Activated CD4-positive, alpha-beta T cell treated with anti-CD3 and anti-CD28 coated beads, Interleukin-2, amount 10 ng/mL, durations not matched to agents 7 days and 5 days (primary cell): ENCODE measurements around the gene CPS1. TPM values are rescaled to one million over a fixed set of nuclear protein-coding genes. Genes with fewer than 3 reads are reported as not detected.

Experiments used
- CTCF ChIA-PET: fragments of 350-600 bp; sonication (Branson Sonifier 250); formaldehyde crosslinking; loops from one replicate; lab custom pipeline; 2021; ENCODE audit warnings: antibody characterized with exemption; lab: Charles Lee
- POLR2A ChIA-PET: fragments of 350-600 bp; sonication (Branson Sonifier 250); formaldehyde crosslinking; loops from one replicate; lab custom pipeline; 2021; ENCODE audit warnings: antibody characterized with exemption; lab: Charles Lee
- DNase-seq: peaks from one replicate; pipeline ENCODE4 v3.0.0-alpha.2; 2020
- H3K27ac Mint-ChIP-seq: one replicate; pipeline ENCODE4 v1.8.0; 2021; ENCODE audit warnings: mild to moderate bottlenecking, moderate library complexity, mixed read lengths
- H3K27me3 Mint-ChIP-seq: one replicate; pipeline ENCODE4 v1.8.0; 2021; ENCODE audit warnings: mixed read lengths
- H3K36me3 Mint-ChIP-seq: one replicate; pipeline ENCODE4 v1.8.0; 2021; ENCODE audit warnings: low read depth, mixed read lengths
- H3K4me1 Mint-ChIP-seq: one replicate; pipeline ENCODE4 v1.8.0; 2021; ENCODE audit warnings: mixed read lengths
- H3K4me3 Mint-ChIP-seq: one replicate; pipeline ENCODE4 v1.8.0; 2021; ENCODE audit warnings: mild to moderate bottlenecking, moderate library complexity, mixed read lengths
- H3K9me3 Mint-ChIP-seq: one replicate; pipeline ENCODE4 v1.8.0; 2021; ENCODE audit warnings: mixed read lengths
- total RNA-seq, 2 experiments: library from RNA; stranded (reverse); gene quantifications; one replicate each; pipeline ENCODE4 v1.2.3, GENCODE V29; 2021

Gene CPS1
- total RNA-seq, 2 experiments from 2014 or later = 0.48 to 1.4 TPM

DNA sequence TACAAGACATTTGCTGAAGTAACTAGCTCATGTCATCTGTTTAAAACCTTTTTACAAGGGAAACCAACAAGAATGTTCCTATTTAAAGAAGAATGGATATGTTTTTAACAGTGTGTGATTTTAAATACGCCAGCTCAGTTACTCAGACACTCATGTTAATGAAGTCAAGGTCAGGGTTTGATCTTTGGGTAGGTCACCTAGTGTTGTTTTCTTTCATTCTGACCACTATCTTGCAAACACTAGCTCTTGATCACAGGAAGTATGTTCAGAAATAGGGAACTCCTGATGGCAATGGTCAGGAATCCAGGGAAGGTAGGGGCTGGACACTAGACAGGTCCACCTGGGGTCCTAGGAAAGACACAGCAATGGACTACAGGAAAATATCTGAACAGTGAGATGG lies 116.7 kb downstream of the CPS1 start:
- ChIA-PET POLR2A (no interaction called here), CTCF (no interaction called here)
- DNase-seq = no peak
- no peak overlapping the region for H3K27ac Mint-ChIP-seq
- H3K36me3 Mint-ChIP-seq = no peaks in the 10 kb centered on the region
- no peaks in the 10 kb centered on the region for H3K4me1 Mint-ChIP-seq
- no peaks in the 10 kb centered on the region for H3K9me3 Mint-ChIP-seq
- H3K4me3 Mint-ChIP-seq = no peak overlapping the region
- H3K27me3 Mint-ChIP-seq = no peaks in the 10 kb centered on the region

DNA sequence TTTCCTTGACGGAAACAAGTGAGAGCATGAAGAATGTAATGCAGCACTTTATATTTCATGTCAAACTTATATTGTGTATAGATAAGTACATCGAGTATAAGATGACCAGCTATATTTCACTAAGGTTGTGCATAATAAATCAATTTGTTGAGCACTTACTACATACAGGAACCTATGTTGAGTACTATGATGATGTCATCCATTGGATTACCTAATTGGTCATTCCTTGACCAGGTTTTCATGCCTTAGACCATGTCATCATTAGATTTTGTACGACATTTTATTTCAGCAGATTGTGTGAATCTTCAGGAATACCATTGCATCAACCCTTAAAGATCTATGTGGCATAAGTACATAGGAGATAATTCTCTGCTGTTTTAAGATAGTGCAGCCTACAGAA lies 119.7 kb downstream of the CPS1 start:
- CTCF ChIA-PET = no interaction called here
- no peak for DNase-seq
- no peaks in the 10 kb centered on the region for H3K36me3 Mint-ChIP-seq
- H3K27me3 Mint-ChIP-seq = no peaks in the 10 kb centered on the region
- no peaks in the 10 kb centered on the region for H3K4me1 Mint-ChIP-seq
- H3K9me3 Mint-ChIP-seq = no peaks in the 10 kb centered on the region
- POLR2A ChIA-PET = no interaction called here
- no peak overlapping the region for H3K27ac Mint-ChIP-seq
- no peak overlapping the region for H3K4me3 Mint-ChIP-seq

DNA sequence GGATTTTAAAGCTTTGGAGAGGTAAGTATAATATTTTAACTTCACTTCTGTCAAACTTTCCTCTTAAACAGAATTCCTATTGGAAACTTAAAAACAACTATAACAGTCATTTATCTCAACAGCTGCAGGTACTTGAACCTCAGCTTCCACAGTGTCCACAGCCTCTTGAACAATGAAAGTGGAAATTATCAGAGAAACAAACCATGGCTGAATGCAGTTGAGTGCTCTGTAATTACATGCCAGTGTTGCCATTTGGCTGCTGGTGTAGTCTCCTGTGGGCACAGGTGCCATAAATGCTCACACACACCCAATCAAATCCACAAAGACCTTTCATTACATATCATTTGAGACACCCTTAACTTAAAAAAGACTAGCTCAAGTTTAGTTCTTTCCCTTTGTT lies 125.1 kb downstream of the CPS1 start:
- Mint-ChIP-seq H3K4me1 (no peaks in the 10 kb centered on the region), H3K27ac (no peak overlapping the region), H3K9me3 (no peaks in the 10 kb centered on the region), H3K4me3 (no peak overlapping the region), H3K27me3 (no peaks in the 10 kb centered on the region), H3K36me3 (no peaks in the 10 kb centered on the region)
- no peak for DNase-seq
- ChIA-PET POLR2A (no interaction called here), CTCF (no interaction called here)

DNA sequence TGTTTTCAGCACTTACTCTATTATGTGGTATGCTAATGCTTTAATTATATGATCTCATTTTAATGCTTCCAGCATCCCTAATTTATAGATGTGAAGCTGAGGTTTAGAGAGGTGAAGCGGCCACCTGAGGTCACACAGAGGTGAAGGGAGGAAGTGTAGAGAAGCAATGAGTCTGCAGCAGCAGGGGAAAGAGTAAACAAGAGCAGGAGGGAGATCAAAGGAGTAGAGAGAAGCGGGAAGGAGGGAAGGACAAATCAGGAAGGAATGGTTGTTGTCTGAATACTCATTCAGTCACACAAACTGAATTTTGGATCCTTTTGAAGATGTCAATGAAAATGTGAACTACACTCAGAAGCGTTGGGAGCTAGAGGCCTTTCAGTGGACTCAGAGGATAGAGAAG lies 130.0 kb downstream of the CPS1 start:
- ChIA-PET CTCF (no interaction called here), POLR2A (no interaction called here)
- Mint-ChIP-seq H3K4me1 (no peaks in the 10 kb centered on the region), H3K27ac (no peak overlapping the region), H3K27me3 (no peaks in the 10 kb centered on the region), H3K4me3 (no peak overlapping the region), H3K9me3 (no peaks in the 10 kb centered on the region), H3K36me3 (no peaks in the 10 kb centered on the region)
- DNase-seq = no peak

DNA sequence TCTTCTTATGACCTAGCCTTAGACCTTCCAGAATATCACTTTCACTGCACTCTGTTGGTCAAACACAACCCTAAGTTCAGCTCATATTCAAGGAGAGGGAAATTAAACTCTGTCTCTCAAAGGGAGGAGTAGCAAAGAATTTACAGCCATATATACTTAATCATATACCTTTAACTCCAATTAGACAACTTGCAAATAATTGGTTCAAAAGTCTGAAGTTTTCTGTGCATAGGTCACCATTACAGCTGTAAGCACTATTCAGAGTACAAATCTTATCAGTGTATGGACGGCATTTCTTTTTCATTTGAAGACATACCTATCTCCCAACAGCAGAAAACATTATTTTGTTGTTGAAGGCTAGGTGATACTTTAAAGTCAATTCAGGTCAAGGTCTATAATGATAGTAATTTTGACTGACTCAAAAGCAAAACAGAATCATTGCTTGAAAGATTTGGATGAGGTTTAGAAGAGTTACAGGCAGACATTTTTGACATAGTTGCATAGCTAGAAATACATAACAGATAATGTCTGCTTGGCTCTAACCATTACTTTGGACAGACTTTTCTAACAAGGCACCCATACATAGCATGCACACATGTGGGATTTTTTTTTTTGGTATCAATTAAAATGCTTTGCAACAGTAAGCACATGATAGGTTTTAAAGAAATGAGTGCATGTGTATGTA lies 131.5 kb downstream of the CPS1 start:
- ChIA-PET CTCF (no interaction called here), POLR2A (no interaction called here)
- H3K27me3 Mint-ChIP-seq = no peaks in the 10 kb centered on the region
- no peaks in the 10 kb centered on the region for H3K9me3 Mint-ChIP-seq
- H3K4me3 Mint-ChIP-seq = no peak overlapping the region
- no peak overlapping the region for H3K27ac Mint-ChIP-seq
- no peaks in the 10 kb centered on the region for H3K36me3 Mint-ChIP-seq
- no peak for DNase-seq
- no peaks in the 10 kb centered on the region for H3K4me1 Mint-ChIP-seq

DNA sequence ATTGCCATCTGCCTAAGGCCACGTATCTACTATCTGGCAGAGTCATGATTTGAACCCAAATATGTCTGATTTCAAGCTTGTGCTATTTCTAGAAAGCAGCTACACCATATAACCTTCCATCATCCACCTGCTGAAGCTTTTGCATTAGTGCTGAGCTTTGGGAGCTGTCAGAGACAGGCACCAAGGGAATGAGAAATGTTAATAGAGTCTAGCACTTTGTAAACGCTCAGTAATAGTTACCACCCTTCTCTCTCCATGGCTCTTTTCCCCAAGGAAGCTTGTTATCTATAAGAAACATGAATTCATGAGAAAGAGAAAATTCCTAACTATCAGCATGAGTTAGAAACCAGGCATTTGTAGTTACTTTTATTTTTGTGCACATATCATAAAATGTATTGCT lies 151.5 kb downstream of the CPS1 start:
- H3K36me3 Mint-ChIP-seq = no peaks in the 10 kb centered on the region
- CTCF ChIA-PET = no interaction called here
- H3K27ac Mint-ChIP-seq = no peak overlapping the region
- no peaks in the 10 kb centered on the region for H3K27me3 Mint-ChIP-seq
- no peak overlapping the region for H3K4me3 Mint-ChIP-seq
- H3K9me3 Mint-ChIP-seq = no peaks in the 10 kb centered on the region
- no peak for DNase-seq
- no peaks in the 10 kb centered on the region for H3K4me1 Mint-ChIP-seq
- POLR2A ChIA-PET = no interaction called here

DNA sequence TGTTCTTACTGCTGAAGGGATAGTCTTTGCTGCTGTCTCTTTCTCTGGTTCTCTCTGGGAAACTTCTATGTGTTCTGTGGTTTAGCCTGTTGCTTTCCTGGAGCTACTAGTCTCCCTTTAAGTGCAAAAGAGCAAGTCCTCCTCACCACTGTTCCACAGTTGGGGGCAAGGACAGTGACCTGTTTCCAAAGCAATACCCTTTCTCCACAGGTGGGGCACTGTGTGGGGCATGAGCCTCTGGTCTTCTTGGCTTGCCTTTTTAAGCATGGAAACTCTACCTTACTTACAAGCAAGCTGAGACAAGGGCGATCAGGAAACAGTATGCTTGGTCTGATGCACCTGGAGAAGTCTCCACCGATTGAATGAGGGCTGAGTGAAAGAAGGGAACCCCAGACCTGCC lies 156.7 kb downstream of the CPS1 start:
- no peak for DNase-seq
- no peak overlapping the region for H3K4me3 Mint-ChIP-seq
- H3K4me1 Mint-ChIP-seq = no peaks in the 10 kb centered on the region
- CTCF ChIA-PET = no interaction called here
- no peaks in the 10 kb centered on the region for H3K27me3 Mint-ChIP-seq
- POLR2A ChIA-PET = no interaction called here
- no peaks in the 10 kb centered on the region for H3K36me3 Mint-ChIP-seq
- no peak overlapping the region for H3K27ac Mint-ChIP-seq
- H3K9me3 Mint-ChIP-seq = no peaks in the 10 kb centered on the region

DNA sequence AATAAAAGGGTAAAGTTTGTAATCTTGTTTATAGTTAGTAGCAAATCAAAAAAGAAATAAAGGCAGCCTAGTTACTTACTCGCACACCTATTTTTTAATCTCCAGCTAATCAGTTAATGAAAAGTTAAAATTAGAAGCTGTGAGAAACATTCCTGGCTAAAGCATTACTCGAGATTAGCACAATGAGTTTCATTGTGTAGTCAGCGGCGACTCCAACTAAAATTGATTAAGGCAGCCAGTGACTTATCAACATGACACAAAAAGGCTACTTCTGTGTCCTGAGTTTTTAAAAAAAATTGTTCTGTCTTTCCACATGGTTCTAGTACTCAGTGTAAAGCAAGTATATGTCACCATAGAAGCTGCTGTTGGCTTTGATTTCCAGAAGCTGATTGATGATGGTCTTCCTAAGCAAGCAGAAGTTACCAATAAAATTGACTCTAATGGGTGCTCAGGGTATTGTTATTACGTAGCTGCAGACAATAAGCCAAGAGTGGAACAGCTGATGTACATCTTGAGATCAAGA lies 159.2 kb downstream of the CPS1 start:
- Mint-ChIP-seq H3K4me3 (no peak overlapping the region), H3K27ac (no peak overlapping the region), H3K27me3 (no peaks in the 10 kb centered on the region), H3K9me3 (no peaks in the 10 kb centered on the region), H3K36me3 (no peaks in the 10 kb centered on the region), H3K4me1 (no peaks in the 10 kb centered on the region)
- DNase-seq = no peak
- CTCF ChIA-PET = no interaction called here
- POLR2A ChIA-PET = no interaction called here

DNA sequence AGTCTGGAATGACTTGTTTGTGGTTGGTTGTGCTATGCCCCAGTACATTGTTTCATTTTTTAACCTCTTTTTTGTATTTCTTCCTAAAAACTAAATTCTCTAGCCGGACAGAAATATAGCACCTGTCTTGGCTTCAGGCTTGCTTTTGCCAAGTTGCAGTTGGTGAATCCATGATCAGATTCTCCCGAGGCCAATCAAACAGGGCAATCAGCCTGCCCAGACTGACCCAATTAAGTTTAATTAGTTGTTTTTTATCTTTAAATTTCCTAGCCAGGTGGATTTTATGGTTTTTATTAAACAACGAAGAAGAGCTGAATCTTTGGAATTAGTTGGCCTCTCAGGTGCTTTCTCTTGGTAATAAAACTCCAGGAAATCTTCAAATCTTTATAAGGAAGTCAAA lies 162.1 kb downstream of the CPS1 start:
- H3K27me3 Mint-ChIP-seq = no peaks in the 10 kb centered on the region

DNA sequence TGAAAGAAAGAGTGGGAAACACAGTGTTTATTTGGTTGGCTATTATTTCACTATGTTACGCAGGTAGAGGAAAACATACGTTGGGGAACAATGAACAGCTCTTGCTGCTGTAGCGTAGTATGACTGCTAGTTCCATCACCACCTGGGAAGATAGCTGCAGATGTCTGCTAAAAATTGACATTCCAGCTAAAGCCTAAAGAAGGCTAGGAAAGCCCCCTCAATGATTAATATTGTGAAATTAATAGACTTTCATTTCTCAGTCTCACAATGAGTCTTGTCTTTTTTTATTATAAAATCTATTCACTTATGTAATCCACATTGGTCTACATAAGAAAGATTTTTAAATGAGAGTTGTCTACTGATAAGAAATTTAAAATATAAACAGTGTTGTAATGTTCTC lies 165.7 kb downstream of the CPS1 start:
- no peak for DNase-seq
- POLR2A ChIA-PET = no interaction called here
- no peak overlapping the region for H3K27ac Mint-ChIP-seq
- H3K4me1 Mint-ChIP-seq = peaks cover under 1% of the 10 kb centered on the region
- no peaks in the 10 kb centered on the region for H3K27me3 Mint-ChIP-seq
- CTCF ChIA-PET = no interaction called here
- no peaks in the 10 kb centered on the region for H3K9me3 Mint-ChIP-seq
- H3K4me3 Mint-ChIP-seq = no peak overlapping the region
- no peaks in the 10 kb centered on the region for H3K36me3 Mint-ChIP-seq

More for the DNA sequence above, 162.1 kb downstream of the CPS1 start:
- CTCF ChIA-PET = no interaction called here
- POLR2A ChIA-PET = no interaction called here
- Mint-ChIP-seq H3K4me1 (no peaks in the 10 kb centered on the region), H3K27ac (no peak overlapping the region), H3K9me3 (no peaks in the 10 kb centered on the region), H3K4me3 (no peak overlapping the region), H3K36me3 (no peaks in the 10 kb centered on the region)
- no peak for DNase-seq

DNA sequence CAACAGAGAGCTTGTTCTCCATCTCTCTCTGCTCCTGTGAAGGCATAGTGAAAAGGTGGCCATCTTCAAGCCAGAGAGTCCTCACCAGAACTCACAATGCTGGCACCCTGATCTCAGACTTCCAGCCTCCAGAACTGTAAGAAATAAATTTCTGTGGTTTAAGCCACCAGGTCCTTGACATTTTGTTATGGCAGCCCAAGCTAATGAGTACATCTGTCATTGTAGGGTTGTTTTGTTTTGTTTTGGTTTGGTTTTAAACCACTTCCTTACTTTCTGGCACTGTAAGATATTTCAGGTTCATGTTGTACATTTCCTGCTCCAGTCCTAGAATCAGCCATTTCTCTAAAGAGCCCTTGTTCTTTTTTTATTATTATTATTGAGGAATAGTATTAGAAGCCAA lies 171.2 kb downstream of the CPS1 start:
- ChIA-PET POLR2A (no interaction called here), CTCF (no interaction called here)
- Mint-ChIP-seq H3K27me3 (no peaks in the 10 kb centered on the region), H3K9me3 (no peaks in the 10 kb centered on the region), H3K4me1 (peaks cover 8% of the 10 kb centered on the region), H3K4me3 (no peak overlapping the region), H3K36me3 (no peaks in the 10 kb centered on the region), H3K27ac (no peak overlapping the region)
- no peak for DNase-seq

Other genes with a start within 250 kb of the CPS1 start
- gene MYL1, start 241.4 kb upstream of the CPS1 start, total RNA-seq = not detected
- 10 to 100 TPM; 34.3 to 39.5 TPM for gene LANCL1, start 79.8 kb upstream of the CPS1 start, total RNA-seq